Body of pancreas (tissue), 4 donors: ENCODE results near the gene PDE9A.

Source experiments
- POLR2A ChIP-seq, 3 donors: fragments of 450-650 bp; IDR thresholded peaks; one replicate each; pipeline ENCODE4 v1.6.1; 2016; ENCODE audit warnings: antibody characterized with exemption in 3 of 3, mild to moderate bottlenecking in 2 of 3
- TF ChIP-seq, protein P1 (sequence below), 7 experiments: fragments of 450-650 bp in 4 of 7; fragments of 200-600 bp in 3 of 7; sonication (generic) in 3 of 7; IDR thresholded peaks; one replicate each; pipeline ENCODE4 v1.5.1; 2016 to 2019; ENCODE audit warnings: antibody characterized with exemption in 7 of 7

DNA sequence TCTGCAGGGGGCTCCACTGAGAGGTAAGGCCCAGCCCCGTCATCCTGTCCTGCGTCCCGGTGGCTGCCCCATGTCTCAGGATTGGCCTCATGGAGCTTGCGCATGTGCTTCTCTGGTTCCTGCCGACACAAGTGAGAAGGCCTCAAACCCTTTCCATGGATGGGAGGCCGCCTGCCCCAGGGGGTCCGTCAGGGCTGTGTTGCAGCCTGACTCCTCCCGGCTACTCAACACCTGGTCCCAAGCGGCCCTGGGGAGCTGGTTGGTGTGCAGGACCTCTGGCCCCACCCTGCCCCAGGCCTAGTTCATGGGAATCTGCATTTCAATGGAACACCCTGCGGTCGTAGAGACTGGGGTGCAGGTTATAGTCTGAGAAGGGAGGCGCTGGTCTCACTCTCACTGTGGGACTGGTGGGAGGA lies 21.1 kb upstream of the PDE9A start:
- TF ChIP-seq, protein P1, sequence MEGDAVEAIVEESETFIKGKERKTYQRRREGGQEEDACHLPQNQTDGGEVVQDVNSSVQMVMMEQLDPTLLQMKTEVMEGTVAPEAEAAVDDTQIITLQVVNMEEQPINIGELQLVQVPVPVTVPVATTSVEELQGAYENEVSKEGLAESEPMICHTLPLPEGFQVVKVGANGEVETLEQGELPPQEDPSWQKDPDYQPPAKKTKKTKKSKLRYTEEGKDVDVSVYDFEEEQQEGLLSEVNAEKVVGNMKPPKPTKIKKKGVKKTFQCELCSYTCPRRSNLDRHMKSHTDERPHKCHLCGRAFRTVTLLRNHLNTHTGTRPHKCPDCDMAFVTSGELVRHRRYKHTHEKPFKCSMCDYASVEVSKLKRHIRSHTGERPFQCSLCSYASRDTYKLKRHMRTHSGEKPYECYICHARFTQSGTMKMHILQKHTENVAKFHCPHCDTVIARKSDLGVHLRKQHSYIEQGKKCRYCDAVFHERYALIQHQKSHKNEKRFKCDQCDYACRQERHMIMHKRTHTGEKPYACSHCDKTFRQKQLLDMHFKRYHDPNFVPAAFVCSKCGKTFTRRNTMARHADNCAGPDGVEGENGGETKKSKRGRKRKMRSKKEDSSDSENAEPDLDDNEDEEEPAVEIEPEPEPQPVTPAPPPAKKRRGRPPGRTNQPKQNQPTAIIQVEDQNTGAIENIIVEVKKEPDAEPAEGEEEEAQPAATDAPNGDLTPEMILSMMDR (IDR thresholded peaks at IDR 0.05): no peak
- no peak for TF ChIP-seq POLR2A (IDR thresholded peaks at IDR 0.05)
